HG03520 (cell line): ENCODE data around the gene CENPS.
"Not testable (repeated sequence)": the region's sequence is repeated elsewhere in the genome, so short reads cannot be mapped to it uniquely, and the experiment has no call there.

Experiments
- ATAC-seq: cut with Tn5 transposase; IDR thresholded peaks from one replicate; pipeline ENCODE4 v1.9.1; 2021; ENCODE audit warnings: mild to moderate bottlenecking, moderate library complexity; ENCODE audit not compliant: unreplicated experiment

CENPS gene

DNA sequence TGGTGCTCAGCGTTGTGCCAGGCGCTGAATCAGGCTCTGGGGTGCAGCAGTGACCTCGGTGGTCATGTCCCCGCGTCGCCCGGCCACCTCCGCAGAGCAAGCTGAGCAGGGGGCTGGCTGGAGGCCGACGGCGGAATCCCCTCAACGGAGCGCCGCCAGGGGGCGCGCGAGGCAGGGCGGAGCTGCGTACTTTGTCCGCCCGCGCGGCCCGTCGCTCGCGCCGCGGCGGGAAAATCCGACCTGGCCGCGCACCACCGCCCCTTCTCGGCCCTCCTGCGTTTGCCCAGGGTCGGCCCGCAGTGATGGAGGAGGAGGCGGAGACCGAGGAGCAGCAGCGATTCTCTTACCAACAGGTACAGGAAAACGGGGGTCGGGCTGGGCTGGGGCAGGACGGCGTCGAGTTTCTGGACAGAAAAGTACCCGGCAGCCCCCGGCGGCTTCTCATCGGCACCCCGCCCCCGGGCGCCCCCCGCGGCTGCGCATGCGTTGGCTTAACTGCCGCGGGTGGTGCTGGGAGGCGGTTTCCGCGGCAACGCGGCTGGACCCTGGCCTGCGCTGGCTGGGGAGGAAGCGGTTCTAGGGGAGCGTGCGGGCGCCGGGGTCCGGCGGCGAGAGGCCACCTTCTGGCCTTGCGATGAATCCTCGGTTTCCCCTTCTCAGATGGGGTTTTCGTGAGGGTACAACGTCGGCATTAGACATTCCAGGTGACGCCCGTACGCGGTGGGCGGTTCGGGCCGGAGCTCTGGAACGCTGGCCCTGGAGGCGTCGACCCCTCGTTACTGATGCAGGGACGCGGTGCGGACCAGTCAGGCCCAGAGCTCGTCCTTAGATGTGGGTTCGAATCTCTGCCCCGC, at the start of gene CENPS:
Gene CENPS, plus strand, starts transcription at position 218 of the 854 bp plus-strand sequence. Its CDS starts 85 bp downstream, at position 303.
- ATAC-seq, result peak; percentile 73

DNA sequence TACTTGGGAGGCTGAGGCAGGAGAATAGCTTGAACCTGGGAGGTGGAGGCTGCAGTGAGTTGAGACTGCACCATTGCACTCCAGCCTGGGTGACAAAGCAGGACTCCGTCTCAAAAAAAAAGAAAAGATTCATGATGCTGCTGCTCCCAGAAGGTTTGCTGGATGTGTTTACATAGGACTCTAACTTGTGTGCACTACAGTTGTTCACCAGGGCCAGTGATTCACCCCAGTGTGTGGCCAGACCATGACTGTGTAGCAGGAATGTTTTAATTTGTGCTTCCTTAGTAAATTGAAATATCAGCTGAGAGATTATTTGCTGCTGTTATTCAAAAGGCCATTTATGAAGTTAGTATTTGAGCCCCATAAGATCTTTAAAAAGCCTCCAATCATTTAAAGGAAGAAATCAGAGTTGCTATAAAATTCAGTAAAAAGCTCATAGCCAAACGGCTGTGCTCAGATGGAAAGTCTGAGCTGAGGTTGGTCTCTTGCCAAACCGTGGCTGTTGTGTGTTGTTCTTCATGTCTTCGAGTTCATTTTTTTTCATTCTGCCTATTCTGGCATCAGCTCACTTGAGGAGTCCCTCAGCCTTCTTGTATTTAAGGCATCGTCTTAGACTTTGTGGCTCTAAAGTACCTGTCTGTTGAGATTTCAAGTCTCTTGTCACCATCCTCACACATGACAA, 49.5 kb upstream of the CENPS start:
- no peak for ATAC-seq

DNA sequence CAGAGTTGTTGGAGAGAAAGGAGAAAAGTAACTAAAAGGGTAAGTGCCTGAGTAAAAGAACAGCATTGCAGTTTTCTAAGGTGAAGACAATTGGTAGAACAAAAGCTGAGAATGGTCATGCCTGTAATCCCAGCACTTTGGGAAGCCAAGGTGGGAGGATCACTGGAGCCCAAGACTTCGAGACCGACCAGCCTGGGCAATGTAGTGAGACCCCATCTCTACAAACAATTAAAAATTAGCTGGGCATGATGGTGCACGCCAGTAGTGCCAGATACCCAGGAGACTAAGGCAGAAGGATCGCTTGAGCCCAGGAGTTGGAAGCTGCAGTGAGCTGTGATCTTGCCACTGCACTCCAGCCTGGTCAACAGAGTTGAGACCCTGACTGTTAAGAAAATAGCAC, 46.6 kb upstream of the CENPS start:
- no peak for ATAC-seq

DNA sequence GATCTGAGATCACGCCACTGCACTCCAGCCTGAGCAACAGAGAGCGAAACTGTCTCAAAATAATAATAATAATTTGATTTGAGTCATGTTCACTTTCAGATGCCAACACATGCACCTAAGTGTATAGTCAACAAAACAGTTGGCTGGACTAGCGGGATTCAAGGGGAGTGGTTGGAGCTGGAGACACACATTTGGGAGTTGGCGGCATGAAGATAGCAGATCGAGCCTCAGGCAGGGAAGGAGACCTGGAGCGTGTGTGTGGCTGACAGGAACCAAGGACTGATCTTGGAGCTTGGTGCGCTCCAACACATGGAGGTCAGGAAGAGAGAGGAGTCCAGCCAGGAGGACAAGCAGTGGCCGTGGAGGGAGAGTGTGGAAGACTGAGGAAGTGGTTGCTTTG, 46.0 kb upstream of the CENPS start:
- ATAC-seq, result no peak

DNA sequence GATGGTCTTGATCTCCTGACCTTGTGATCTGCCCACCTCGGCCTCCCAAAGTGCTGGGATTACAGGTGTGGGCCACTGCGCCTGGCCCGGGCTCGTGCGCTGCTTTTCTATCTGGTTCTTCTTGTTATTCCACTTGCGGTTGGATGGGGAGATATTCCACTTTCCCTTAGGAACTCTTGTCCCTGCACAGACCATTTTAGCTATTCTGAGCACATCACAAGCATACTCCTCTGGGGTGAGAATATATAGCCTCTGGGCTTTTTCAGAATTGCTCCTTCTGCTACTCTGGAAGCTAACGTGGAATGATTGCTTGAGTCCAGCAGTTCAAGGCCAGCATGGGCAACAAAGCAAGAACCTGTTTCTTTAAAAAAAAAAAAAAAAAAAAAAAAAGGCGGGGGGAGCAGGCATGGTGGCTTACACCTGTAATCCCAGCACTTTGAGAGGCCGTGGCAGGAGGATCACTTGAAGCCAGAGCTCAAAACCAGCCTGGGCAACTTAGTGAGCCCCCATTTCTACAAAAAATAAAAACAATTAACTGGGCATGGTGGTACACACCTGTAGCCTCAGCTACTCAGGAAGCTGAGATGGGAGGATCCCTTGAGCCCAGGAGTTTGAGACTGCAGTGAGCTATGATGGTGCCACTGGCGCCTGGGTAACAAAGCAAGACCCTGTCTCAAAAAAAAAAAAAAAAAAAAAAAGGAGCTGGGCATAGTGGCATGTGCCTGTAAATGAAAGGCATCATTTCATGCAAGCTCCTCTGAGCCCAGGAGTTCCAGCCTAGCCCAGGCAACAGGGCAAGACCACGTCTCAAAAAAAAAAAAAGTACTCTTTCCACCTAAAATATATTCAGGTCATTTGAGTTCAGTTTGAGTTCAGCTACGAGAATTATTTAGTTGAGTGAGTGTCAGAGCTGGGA, 43.2 kb upstream of the CENPS start:
- ATAC-seq, result no peak

DNA sequence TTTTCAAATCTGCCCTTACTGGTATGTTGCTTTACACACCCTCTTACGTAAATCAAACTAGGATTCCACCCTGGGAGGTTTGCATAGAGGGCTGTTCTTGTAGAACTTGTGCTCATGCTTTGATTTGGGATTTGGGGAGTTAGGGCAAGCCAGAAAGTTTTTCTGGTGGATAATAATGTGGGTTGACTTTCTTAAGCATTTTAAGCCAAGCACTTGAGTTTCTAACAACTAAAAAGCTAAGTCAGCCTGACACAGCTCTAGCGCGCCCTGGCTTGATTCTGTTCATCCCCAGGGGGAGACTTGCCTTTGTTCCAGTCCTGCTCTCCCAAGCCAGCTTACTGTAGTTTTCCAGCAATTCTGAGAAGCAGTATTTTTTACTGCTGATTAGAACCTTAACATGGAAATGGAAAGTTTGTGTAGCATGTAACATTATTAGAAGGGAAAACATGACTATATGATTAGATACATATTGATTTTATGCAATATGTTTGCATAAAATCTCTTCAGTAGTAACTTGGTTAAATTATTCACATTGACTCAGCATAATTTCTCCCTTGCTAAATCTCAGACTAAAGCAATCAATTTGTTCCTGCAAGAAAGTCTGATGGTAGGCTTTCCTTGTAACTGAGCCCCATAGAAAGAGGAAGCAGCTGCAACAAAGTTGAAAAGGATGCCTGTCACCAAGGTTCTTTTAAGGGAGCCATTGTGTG, 42.4 kb upstream of the CENPS start:
- ATAC-seq, result no peak

DNA sequence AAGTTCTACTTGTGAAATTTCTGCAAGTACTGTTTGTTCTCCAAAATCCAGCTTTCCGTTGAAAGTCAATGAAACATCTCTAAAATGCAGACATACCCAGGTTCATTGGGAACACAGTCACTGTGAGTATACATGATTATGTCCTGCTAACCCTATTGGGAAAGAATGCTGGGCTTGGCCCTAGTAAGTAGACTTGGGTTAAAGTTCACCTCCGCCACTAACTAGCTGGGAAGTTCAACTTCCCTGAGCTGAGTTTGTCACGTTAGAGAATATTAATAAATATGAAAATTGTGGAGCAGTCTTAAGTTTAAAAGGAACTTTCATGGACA, 41.9 kb upstream of the CENPS start:
- ATAC-seq, result no peak

DNA sequence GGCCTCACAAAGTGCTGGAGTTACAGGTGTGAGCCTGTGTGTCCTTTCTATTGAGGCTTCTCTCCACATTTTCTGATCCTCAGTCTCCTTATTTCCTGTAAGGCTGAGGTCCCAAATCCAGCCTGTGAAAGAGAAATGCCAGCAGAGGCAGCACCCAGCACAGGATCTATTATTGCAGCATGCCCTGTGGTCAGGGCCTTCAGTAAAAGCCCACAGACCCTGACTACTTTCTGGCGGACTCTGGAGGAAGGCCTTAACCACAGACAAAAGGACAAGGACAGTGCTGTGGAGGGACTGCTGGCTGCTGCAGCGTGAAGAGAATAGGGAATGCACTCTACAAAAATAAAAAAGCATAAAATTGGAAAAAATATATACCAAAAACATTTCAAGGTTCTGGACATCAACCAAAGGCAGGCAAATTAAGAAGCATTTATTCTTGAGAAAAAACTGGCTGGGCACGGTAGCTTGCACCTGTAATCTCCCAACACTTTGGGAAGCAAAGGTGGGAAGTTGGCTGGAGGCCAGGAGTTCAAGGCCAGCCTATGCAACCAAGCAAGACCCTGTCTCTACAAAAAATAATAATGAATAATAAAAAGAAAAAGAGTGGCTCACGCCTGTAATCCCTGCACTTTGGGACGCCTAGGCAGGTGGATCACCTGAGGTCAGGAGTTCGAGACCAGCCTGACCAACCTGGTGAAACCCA, 40.8 kb upstream of the CENPS start:
- no peak for ATAC-seq

DNA sequence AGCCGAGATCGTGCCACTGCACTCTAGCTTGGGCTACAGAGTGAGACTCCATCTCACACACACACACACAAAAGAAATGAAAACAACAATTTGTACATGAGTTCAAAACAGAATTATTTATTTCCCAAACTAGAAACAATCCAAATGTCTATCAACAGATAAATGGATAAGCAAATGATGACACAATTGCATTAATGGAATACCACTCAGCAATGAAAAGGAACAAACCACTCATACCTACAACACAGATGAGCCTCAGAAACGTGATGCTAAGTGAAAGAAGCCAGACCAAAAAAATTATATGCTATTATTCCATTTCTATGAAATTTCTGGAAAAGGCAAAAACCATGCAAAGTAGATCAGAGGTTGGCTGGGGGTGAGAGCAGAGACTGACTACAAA, 33.4 kb upstream of the CENPS start:
- no peak for ATAC-seq

DNA sequence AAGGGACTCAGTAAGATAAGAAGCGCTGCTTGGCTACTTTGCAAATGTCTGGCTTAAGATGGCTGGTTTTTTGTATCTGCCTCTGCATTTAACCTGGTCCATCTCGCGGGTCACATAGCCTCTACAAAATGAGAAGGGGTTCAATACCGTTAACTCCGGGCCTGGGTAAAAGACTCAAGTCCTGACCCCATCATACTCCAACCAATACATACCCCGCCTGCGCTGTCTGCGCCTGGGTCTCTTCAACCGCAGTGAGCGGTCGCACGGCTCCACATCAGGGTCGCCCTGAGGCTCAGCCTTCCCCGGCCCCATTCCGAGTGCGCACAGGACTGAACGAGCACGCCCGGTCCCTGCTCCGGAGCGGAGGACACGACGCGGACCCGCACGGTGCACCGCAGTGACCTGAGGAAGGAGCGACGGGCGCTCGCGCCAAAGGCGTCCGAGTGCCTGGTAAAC, 31.9 kb upstream of the CENPS start:
- ATAC-seq, result no peak

DNA sequence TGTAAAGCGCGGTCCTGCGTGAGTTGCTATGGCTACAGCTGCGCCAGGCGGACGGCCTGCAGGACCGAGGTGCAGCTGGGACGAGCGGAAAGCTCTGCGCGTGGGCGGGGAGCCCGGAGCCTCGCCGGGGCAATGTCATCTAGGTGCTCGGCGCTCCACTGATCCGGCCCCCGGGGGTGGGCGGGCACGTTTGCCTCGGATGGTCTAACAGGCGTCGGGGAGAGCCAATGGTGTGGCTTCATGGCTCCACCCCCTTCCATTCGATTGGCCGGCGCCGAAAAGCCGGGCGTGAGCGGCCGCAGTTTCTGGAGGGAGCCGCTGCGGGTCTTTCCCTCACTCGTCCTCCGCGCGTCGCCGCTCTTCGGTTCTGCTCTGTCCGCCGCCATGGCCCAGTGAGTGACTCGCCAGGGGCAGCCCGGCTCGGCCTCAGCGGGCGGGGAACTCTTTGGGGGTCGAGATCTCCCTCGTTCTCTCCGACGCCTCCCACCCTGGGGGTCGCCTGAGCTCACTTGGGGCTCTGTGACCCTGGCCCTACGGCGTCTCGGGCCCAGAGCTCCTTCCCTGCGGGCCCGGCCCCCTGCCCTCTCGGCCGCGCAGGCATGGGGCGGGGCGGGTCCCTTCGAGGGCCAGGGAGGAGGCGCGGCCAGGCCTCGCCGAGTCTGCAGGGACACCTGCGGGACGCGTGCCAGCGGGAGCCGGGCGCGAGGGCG, 31.3 kb upstream of the CENPS start, which contains the start of gene PGD:
Gene PGD, plus strand, starts transcription at position 331 of the 710 bp plus-strand sequence. Its CDS starts 54 bp downstream, at position 385.
- ATAC-seq, result peak; percentile 93

DNA sequence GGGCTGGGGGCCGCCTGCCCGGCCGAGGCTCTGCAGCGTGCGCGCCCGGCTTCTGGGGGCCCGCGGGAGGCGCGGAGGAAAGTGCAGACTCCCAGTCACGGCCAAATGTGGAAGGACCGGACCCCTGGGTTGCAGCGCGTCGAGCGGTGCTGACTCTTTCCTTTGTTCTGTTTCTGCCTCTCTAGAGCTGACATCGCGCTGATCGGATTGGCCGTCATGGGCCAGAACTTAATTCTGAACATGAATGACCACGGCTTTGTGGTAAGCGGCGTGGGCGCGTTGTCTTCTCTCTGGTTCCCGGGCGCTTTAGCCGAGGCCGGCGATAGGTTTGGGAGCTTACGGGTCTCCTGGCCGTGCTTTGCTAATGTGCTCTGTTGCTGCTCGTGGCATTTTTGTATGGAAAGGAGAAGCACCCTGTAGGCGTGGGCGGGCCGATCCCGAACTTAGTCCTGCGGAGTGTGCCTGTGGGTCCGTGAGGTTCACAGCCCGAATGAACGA, 30.7 kb upstream of the CENPS start:
- ATAC-seq, result no peak

DNA sequence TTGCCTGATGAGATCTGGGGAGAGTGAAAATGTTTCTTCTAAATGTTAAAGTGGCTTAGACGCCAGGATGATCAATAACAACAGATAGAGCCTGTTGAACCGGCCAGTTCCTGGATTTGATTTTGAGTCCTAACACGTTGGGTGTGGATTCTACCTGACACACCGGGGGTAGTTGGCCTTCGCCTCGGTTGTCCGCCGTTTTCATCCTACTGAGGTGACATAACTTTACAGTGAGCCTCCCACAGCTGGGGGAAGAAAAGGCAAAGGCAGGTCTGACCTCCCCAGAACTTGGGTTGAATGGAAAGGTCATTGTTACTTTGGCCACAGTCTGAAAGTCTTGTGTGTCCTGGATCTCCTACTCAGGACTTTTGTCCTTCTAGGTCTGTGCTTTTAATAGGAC, 30.2 kb upstream of the CENPS start:
- ATAC-seq, result no peak

DNA sequence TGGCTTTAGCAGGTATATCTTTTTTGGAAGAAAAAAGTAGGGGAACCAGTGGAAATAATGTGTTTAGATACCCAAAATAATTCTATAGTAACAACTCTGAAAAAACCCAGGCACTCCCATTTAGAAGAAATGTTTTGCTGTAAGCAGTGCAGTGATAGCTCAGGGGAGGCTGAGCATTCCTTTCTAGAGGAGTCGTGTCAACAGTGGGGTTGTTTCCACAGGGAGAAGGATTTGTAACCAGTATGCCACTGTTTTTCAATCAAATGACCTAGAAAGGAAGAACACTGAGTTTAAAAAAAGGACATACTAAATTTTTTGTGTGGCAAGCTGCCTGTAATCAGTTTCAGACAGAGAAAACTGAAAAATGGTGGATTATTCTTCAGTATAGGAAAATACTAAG, 29.0 kb upstream of the CENPS start:
- no peak for ATAC-seq

DNA sequence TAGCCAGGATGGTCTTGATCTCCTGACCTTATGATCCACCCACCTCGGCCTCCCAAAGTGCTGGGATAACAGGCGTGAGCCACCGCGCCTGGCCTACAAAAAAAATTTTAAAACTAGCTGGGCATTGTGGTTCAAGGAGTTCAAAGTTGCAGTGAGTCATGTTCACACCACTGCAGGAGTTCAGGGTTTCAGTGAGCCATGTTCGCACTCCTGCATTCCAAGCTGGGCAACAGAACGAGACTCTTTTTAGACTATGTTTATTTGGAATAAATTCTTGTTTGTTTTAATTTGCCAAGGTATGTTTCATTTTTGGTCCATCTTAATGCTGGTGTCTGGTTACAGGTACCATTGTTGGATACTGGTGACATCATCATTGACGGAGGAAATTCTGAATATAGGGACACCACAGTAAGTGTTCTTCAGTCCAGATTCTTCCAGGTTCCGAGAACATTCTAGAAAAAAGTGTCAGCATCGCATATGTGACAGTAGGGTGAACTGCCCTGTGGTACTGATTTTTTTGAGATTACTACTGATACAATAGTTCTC, 27.4 kb upstream of the CENPS start:
- no peak for ATAC-seq

DNA sequence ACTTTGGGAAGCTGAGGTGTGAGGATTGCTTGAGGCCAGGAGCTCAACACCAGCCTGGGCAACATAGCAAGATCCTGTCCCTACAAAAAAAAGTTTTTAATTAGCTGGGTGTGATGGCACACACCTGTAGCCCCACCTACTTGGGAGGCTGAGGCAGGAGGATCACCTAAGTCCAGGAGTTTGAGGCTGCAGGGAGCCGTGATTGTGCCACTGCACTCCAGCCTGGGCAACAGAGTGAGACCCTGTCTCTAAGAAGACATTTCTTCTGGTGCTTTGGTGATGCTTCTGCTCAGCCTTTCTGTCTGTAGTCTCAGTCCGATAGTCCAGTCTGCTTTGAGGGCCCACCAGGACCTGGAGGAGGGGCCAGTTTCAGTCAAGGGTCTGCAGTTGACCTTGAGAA, 23.0 kb upstream of the CENPS start:
- ATAC-seq, result no peak

DNA sequence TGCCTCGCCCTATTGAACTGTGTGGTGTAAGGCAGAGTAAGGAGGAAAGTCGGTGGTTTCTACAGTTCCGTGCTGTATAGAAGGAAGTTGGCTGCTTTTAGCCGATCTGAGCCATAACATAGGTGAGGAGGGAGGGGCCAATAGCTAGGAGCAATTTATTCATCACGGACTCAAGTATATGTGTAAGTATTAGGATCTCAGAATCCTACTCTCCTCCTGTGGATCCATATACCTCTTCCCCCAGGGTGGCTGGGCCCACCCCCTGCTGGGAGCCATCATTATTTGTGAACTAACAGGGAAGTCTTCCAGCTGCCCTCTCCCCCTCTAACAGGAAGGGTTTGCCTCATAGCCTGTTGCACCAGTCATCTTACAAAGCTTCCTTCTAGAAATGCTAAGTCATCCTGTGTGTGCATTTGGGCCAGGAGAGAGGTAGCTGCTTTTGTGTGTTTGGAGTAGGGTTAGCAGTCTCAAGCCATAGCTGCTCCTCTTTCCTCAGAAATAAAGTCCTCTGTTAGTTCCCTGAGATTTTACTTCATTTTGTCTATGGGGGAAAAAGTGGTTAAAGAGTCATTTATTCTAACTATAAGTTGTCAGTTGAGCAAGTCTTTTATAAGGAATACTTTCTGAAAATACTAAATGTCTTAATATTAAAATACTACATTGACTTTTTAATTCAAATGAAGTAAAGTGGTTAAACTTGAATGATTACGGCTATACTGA, 14.9 kb upstream of the CENPS start:
- no peak for ATAC-seq

DNA sequence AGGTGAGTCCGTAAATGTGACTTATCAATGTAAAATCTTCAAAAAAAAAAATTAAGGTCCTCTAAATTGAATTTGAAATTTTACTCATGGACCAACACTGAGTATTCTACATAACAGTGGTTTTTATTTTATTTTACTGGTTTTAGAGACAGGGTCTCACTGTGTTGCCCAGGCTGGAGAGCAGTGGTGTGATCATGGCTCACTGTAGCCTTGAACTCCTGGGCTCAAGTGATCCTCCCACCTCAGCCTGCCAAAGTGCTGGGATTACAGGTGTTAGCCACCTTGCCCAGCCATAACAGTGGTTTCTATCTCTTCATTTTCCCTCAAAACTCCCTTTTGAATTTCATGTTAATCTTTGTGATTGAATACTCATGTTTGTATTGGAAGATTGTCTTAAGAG, 14.3 kb upstream of the CENPS start:
- ATAC-seq, result not testable (repeated sequence)
